Measurements from ENCODE around the gene ANK2. TPM values are rescaled to one million over a fixed set of nuclear protein-coding genes. Genes with fewer than 3 reads are reported as not detected.

ANK2 gene
- total RNA-seq, 2 experiments from 2014 or later = 0.38 to 4.0 TPM

- DNase-seq (ENCODE audit: low spot score) = no peak
- no TSS peak for BruUV-seq (replicated peaks)
- Histone ChIP-seq H3K4me3 (ENCODE audit: low read depth, low read length, poor library complexity, severe bottlenecking) (no peak overlapping the region), H3K27ac (ENCODE audit: low read depth, low read length, poor library complexity, severe bottlenecking) (no peak overlapping the region), H3K36me3 (ENCODE audit: insufficient read depth, low read length) (no peaks in the 10 kb centered on the region), H3K4me2 (ENCODE audit: low read length) (no peak overlapping the region), H3K9me3 (ENCODE audit: low read length) (no peaks in the 10 kb centered on the region), H3K79me2 (ENCODE audit: insufficient read depth, low read depth, low read length) (no peaks in the 10 kb centered on the region), H3K4me1 (ENCODE audit: insufficient read depth, low read length, poor library complexity, severe bottlenecking) (no peaks in the 10 kb centered on the region), H3K9me2 (ENCODE audit: insufficient read depth, low read length) (no peaks in the 10 kb centered on the region), H4K20me1 (ENCODE audit: insufficient read depth, low read length) (no peaks in the 10 kb centered on the region), H2AFZ (ENCODE audit: low read length) (no peak overlapping the region)
- CTCF ChIA-PET (ENCODE audit: unreplicated experiment) = no interaction called here
- POLR2A ChIA-PET = no interaction called here
- TF ChIP-seq EZH2phosphoT487 (IDR thresholded peaks at IDR 0.05; ENCODE audit: borderline replicate concordance, low read depth, low read length) = no peak
- no peak for TF ChIP-seq CTCF (conservative IDR thresholded peaks at IDR 0.05; ENCODE audit: low read length)
- intact Hi-C loops (cut with micrococcal nuclease; ENCODE audit: unreplicated experiment) = no loop called here
These were observed 273.3 kb downstream of the ANK2 start for GRCh38 chr4:113322736-113323135.

GRCh38 chr4:113325876-113326615 is 276.6 kb downstream of the ANK2 start:
- DNase-seq (ENCODE audit: low spot score) = no peak
- CTCF ChIA-PET (ENCODE audit: unreplicated experiment) = no interaction called here

More at GRCh38 chr4:113325876-113326615, 276.6 kb downstream of the ANK2 start:
- Histone ChIP-seq H3K4me3 (ENCODE audit: low read depth, low read length, poor library complexity, severe bottlenecking) (no peak overlapping the region), H3K79me2 (ENCODE audit: insufficient read depth, low read depth, low read length) (no peaks in the 10 kb centered on the region), H3K36me3 (ENCODE audit: insufficient read depth, low read length) (no peaks in the 10 kb centered on the region), H4K20me1 (ENCODE audit: insufficient read depth, low read length) (no peaks in the 10 kb centered on the region), H3K9me3 (ENCODE audit: low read length) (no peaks in the 10 kb centered on the region), H3K4me2 (ENCODE audit: low read length) (no peak overlapping the region), H3K27ac (ENCODE audit: low read depth, low read length, poor library complexity, severe bottlenecking) (no peak overlapping the region), H3K9me2 (ENCODE audit: insufficient read depth, low read length) (no peaks in the 10 kb centered on the region), H2AFZ (ENCODE audit: low read length) (no peak overlapping the region), H3K4me1 (ENCODE audit: insufficient read depth, low read length, poor library complexity, severe bottlenecking) (no peaks in the 10 kb centered on the region)
- POLR2A ChIA-PET = no interaction called here
- intact Hi-C loops (cut with micrococcal nuclease; ENCODE audit: unreplicated experiment) = no loop called here
- no TSS peak for BruUV-seq (replicated peaks)
- TF ChIP-seq EZH2phosphoT487 (IDR thresholded peaks at IDR 0.05; ENCODE audit: borderline replicate concordance, low read depth, low read length) = no peak
- TF ChIP-seq CTCF (conservative IDR thresholded peaks at IDR 0.05; ENCODE audit: low read length) = no peak
